NCI-H1417 treated with DMSO at 0.1 percent for 48 hours (cell line): ENCODE measurements around the gene TMSB15A.
"Not testable (repeated sequence)": the region's sequence is repeated elsewhere in the genome, so short reads cannot be mapped to it uniquely, and the experiment has no call there.

Source experiments
- DNase-seq: peaks from one replicate; lab custom pipeline; 2025; lab: John Stamatoyannopoulos, UW

The TMSB15A gene

DNA sequence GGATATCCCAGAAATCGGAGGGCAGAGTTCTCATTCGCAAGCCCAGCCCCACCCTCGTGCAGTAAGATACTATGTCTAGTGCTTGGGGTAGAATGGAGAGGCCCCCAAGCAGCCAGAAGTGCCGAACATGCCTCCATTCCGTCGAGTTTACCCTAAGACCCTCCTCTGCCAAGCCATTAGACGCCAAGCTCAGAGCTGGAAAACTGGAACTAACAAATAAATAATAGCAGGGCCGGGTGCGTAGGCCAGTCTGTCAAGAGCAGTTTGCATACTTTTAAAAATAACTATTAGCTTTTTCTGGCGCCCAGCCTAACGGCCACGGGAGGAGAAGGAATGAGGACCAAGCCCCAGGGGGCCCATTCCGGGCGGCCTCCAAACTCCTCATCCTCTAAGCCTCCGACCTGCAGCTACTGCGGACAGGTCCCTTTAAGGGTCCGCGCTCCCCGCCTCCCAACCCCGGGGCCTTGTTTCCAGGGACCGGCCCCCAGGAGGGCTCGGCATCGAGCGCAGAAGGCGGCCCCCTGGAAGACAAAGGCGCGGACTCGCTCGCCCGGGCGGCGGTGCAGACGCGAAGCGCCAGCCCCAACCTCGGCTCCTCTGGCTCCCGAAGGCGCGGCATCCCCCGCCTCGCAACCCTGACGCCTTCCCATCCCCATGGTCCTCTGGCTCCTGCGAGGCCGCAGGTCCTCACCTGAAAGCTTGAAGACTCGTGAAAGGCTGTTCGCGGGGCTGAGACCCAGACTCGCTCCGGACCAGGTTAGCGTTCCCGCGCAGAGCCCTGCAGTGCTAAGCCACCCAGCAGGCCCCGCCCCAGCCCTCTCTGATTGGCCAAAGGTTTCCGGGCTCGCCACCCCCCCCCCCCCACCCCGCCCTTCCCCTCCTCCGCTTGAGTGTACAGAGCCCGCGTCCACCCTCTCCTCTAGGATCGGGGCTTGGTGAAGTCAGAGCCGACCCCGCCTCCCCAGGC is at the start of gene TMSB15A:
TSS of gene TMSB15A (minus strand) at position 765 of the 967 bp plus-strand sequence.
- peak; percentile 33 for DNase-seq

DNA sequence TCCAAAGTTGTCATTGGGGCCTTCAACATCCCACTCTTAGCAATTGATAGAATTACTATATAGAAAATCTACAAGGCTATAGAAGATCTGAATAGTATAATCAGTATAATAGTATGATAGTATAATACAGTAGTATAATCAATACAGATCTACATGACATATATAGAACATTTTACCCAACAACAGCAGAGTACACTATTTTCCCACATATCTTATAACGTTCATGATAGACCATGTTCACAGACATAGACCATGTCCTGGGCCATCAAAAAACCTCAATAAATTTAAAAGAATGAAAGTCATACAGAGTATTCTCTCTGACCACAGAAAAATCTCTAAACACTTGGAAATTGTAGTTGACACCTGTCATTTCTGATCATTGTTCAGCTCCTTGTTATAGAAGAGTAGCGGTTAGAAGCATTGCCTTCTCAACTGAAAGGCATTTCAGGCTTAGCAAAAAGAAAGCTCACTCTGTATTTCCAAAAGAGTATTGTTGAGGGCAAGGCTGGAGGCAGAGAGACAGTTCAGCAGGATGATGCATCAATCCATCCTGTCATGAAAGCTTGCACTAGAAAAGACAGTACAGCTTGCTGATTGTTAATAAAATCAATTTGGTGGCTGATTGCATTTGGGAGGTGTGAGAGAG is 44.0 kb upstream of the TMSB15A start:
- DNase-seq = no peak

DNA sequence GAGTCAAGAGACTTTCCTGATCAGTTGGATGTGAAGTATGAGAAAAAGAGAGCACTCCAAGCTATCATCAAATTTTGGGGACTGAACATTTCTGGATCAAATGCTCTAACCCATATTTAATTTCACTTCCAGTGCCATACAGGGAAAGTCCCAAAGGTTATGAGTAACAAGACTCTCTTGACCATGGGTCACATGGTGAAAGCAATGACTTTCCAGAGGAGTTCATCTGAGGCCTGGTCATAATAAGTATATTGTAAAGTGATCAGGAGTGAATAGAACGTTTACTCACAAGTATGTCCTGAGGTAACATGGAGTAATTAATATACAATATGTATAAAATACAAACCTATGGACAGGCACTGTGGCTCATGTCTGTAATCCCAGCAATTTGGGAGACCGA is 42.1 kb upstream of the TMSB15A start:
- no peak for DNase-seq

DNA sequence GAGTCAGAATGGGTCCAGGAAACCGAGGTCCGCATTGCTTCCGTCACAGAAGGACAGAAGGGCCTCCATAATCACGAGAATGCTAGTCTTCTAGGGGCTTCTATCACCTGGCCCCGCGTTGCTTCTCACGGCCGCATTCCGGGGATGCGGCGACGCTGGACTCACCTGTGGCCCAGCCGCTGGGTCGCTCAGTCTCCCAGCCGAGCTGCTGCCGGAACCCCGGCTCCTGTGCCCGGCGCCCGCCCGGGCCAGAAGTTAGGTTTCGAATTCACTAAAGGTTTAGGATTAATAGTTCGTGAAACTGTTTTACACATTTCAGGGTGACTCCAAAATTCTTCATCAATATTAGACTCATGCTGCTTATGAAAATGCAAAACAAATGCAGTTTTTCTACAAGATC is 31.7 kb upstream of the TMSB15A start:
- DNase-seq = no peak

DNA sequence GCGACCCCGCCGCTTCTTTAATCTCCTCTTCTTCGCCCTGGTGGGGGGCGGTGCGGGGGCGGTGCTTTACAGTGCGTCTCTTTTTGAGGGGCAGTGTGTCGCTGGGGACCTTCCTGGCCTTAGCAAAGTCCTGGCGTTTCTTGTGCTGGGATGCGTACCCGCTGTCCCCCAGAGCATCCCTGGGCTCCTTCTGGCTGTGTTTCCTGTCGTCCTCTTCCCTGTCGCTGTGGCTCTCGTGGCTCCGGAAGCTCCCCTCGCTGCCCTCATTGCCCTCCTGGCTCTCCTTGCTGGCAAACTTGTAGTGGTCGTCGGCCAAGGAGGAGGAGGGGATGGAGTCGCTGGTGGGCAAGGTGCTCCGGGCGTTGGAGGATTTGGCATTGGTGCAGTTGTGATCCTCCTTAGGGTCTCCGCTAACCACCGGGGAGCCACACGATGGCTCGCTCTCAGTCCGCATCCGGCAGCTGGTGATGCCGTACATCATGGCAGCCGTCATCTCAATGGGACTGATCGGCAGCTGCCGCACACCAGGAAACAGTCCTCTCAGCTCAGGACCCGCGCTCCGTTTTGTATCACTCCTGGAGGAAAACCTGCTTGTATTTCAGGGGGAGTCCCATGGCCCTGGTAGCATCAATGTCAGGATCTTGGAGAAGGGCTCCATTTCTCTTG is 30.4 kb upstream of the TMSB15A start:
- peak; percentile 20 for DNase-seq

DNA sequence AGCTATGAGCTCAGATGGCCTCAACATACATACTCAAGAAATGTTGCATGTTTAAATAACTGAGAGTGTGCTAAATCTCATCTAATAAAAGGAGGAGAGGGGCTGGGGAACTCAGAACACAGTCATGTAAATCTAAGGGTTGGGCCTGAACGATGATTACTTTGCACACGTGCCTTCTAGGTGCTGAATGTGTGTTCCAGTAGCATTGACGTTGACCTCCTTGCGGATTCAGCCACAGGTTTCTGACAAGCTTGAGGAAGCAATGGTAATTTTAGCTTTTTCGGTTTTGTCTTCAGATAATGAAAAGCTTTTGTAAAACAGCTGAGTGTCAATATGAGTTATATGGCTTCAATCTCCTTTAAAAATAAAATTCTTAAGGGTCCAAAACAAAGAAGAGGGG is 29.6 kb upstream of the TMSB15A start:
- not testable (repeated sequence) for DNase-seq

DNA sequence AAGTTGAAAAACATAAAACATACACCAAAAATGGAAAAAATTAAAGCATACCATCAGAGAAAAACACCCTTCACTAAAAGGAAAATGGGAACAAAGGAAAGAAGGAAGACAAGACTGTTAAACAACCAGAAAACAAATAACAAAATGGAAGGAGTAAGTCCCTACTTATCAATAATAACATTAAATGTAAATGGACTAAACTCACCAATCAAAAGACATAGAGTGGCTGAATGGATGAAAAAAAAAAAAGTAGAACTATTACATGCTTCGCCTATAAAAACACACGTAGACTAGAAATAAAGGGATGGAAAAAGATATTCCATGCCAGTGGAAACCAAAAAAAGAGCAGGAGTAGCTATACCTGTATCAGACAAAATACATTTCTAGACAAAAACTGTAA is 19.4 kb upstream of the TMSB15A start:
- no peak for DNase-seq

DNA sequence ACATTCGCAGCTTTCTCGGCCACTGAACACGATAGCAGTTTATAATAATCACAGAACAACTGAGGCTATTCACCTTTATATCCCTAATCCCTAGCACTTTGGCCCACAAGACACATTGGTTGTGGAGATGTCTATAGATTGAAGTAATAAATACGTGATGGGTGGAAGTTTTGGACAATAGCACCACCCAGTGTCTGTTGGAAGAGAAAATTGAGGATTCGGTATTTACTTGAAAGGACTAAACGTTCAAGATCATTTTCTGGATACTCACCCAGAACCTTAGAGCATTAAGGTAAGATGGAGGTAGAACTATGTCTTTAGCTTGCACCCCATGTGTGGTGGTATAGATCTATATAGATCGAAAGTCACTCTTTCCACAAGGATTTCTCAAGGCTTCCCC is 787 bp upstream of the TMSB15A start:
- peak; percentile 35 for DNase-seq

DNA sequence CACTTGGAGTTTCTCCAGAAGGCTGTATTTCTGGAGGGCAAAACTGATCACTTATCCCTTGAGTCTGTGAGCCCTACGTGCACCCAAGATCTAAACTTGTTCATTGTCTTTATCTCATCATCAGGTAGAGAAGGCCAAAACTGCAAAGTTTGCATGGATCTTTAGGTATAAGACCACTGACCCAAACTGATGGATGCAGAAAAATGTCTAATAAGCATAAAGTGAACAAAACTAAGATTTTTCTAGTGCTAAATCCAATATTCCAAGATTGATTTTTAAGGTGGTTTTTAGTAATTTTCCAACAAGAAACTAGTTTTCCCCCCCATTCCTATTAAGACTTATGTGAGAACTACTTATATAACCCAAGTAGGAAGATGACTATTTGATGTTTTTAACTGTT is 2.0 kb downstream of the TMSB15A start:
- no peak for DNase-seq

DNA sequence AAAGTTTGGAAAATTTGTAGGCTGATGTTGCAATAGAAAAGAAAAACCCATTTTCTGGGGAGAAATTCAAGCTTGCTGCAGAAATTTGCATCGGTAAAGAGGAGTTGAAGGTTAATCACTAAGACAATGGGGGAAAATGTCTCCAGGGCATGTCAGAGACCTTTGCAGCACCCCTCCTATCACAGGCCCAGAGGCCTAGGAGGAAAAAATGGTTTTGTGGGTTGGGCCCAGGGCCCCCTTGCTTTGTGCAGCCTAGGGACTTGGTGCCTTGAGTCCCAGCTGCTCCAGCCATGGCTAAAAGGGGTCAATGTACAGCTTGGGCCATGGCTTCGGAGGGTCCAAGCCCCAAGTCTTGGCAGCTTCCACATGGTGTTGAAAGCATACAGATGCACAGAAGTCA is 17.8 kb downstream of the TMSB15A start:
- DNase-seq = no peak

DNA sequence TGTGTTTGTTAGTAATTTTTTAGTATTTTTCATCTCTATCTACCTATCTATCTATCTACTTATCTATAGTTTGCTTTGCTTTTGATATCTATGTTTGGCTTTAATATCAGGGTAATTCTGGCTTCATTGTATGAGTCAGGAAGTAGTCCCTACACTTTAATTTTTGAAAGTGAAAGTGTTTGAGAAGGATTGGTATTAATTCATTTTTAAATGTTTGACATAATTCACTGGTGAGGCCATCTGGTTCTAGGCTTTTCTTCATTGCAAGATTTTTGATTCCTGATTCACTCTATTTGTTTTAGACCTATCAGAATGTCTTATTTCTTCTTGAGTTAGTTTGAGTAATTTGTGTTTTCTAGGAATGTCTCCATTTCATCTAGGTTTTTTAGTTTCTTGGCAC is 24.8 kb downstream of the TMSB15A start:
- no peak for DNase-seq

DNA sequence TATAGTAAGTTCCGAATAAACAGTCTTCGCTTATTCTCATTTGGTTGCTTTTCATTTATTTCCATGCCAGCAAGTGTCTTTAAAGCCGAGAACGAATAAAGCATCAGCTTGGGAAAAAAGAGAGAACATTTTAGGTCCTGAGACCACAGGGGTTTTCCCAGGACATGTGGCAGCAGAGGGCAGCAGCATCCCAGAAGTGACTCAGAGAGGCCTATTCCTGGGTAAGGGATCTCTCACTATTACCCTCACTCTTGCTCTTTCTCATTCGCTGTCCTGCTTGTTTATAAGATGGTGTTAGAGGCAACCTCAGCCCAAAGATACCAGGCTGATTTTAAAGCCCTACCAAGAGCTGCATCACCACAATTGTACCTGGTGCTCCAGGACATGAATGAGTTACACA is 37.8 kb downstream of the TMSB15A start:
- not testable (repeated sequence) for DNase-seq

DNA sequence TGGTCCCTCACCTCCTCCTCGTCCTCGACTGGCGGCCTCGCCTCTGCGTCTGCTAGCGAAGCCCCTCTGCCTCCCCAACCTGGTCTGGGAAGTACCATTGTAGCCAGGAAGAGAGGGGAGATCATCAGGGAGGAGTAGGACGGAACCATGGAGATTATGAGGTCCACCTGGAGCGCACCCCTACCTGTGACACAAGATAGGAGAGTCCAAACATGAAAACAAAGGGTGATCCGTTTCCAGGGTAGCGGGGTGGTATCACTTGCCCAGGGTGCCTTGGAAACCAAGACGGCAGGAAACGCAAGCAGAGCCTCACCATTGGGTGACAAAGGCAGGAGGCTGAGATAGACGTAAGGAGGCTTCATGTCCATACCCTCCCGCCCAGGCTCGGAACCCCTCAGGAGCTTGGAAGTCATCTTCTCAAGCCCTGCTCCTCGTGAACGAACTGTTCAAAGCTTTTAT is 44.7 kb downstream of the TMSB15A start, which contains the start of gene TCP11X2:
TSS of gene TCP11X2 (minus strand) at position 51 of the 459 bp plus-strand sequence.
- DNase-seq = not testable (repeated sequence)

DNA sequence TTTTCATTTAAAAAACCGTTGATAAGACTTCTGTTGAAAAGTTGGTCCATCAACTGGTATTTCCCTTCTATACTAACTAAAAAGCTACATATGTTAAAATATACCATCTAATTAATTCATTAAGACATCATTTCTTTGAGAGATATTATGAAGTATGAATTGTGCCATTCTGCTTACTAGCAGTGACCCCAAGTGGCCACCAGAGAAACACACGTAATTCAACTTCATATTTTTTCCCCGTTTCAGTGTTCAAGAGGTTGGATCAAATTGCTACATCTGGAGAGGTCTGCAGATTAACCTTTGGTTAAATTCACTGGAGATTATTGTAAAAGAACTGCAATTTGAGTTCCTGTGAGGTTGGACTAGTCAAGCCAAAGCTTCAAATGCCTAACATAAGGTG is 46.3 kb downstream of the TMSB15A start:
- DNase-seq = not testable (repeated sequence)
